GM12873 (cell line): Measurements from ENCODE around the gene RASSF7.

Source experiments
- CTCF ChIP-seq: IDR thresholded peaks from 2 replicates; pipeline ENCODE4 v1.5.1; 2012; ENCODE audit warnings: low read depth, mild to moderate bottlenecking, moderate library complexity, low read length, control low read depth; ENCODE audit not compliant: insufficient read depth; ENCODE audit errors: missing control alignments

RASSF7 gene

GRCh38 chr11:561148-562003 is 606 bp downstream of the RASSF7 start:
- no peak for TF ChIP-seq CTCF

GRCh38 chr11:562046-562645 is 1.4 kb downstream of the RASSF7 start:
- no peak for TF ChIP-seq CTCF

- TF ChIP-seq CTCF, result no peak
These were observed 2.5 kb downstream of the RASSF7 start for GRCh38 chr11:563066-563811.

GRCh38 chr11:563812-564578 is 3.2 kb downstream of the RASSF7 start:
- TF ChIP-seq CTCF, result no peak

- TF ChIP-seq CTCF, result no peak
These were observed 5.2 kb downstream of the RASSF7 start for GRCh38 chr11:565921-566509.

GRCh38 chr11:567011-567628 is 6.3 kb downstream of the RASSF7 start:
- TF ChIP-seq CTCF, result no peak
